SJCRH30 (cell line): ENCODE data around the gene CACNA1H. TPM values are rescaled to one million over a fixed set of nuclear protein-coding genes. Genes with fewer than 3 reads are reported as not detected.
"Not testable (repeated sequence)": the region's sequence is repeated elsewhere in the genome, so short reads cannot be mapped to it uniquely, and the experiment has no call there.

Experiments used
- DNase-seq, 2 experiments: peaks; one replicate each; pipeline ENCODE4 v3.0.0-alpha.2; 2015 to 2020
- H3K27ac ChIP-seq: fragments of 250-450 bp; sonication (Bioruptor Pico); 2 replicates; pipeline ENCODE4 v1.5.1; 2020; ENCODE audit warnings: mild to moderate bottlenecking, moderate library complexity
- H3K27me3 ChIP-seq: fragments of 250-450 bp; sonication (Bioruptor Pico); 2 replicates; pipeline ENCODE4 v1.5.1; 2020; ENCODE audit warnings: mild to moderate bottlenecking, moderate library complexity
- H3K36me3 ChIP-seq: fragments of 250-450 bp; sonication (Bioruptor Pico); 2 replicates; pipeline ENCODE4 v1.5.1; 2020; ENCODE audit warnings: mild to moderate bottlenecking, moderate library complexity
- H3K4me1 ChIP-seq: fragments of 250-450 bp; sonication (Bioruptor Pico); 2 replicates; pipeline ENCODE4 v1.5.1; 2020; ENCODE audit warnings: mild to moderate bottlenecking, moderate library complexity
- H3K4me3 ChIP-seq: fragments of 250-450 bp; sonication (Bioruptor Pico); 2 replicates; pipeline ENCODE4 v1.5.1; 2020; ENCODE audit warnings: mild to moderate bottlenecking, moderate library complexity
- H3K9me3 ChIP-seq: fragments of 250-450 bp; sonication (Bioruptor Pico); replicated peaks from 2 replicates; pipeline ENCODE4 v1.5.1; 2020; ENCODE audit warnings: mild to moderate bottlenecking, moderate library complexity
- total RNA-seq: library from RNA; depleted of rRNA; stranded (reverse); fragments of >200 nt; shearing (Covaris generic); gene quantifications from 2 replicates; pipeline ENCODE4 v1.2.3, GENCODE V29; 2014

CACNA1H gene
- total RNA-seq, 1 experiment from 2014 or later, result 1.7 TPM

DNA sequence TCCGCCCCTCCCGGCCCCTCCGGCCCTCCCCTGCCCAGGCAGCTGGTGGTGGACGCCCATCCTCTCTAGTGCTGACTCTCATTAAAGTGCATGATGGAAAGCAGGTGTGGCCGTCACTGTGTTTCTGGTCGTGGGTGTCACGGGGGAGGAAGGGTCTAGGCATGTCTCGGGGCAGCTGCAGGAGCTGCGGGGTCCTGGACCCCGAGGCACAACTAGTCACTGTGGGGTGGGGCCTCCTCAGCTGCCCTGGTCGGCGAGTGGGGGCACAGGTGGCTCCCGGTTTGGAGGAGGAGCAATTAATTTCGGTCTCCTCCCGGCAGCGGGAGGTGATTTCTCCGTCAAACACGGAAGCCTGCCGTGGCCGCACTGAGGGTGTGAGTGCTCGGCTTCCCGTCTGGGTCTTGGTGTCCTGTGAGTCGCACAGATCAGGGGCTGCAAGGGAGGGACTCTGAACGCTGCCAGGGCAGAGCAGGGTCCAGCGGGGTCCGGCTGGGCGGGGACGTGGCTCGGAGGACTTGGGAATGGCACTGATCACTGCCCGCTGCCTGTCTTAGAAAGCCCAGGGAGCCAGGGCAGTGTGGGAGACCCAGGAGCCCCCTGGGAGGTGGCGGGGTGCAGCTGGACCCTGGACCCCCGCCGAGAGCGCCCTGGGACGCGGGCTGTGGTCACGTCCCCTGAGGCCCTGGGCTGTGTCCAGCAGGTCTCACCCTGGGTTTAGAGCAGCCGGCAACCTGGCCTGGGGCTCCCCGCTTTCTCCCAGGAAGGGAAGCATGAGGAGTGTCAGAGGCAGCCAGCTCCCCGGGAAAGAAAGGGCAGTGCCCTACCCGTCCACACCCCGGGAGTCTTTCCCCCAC is 106.2 kb downstream of the CACNA1H start:
- Histone ChIP-seq H3K4me1 (peaks cover 5% of the 10 kb centered on the region; the same call in 1 of the 2 replicates), H3K9me3 (no peaks in the 10 kb centered on the region), H3K27me3 (peaks cover 42% of the 10 kb centered on the region), H3K27ac (no peak overlapping the region), H3K4me3 (no peak overlapping the region), H3K36me3 (no peaks in the 10 kb centered on the region)
- DNase-seq, result no peak

DNA sequence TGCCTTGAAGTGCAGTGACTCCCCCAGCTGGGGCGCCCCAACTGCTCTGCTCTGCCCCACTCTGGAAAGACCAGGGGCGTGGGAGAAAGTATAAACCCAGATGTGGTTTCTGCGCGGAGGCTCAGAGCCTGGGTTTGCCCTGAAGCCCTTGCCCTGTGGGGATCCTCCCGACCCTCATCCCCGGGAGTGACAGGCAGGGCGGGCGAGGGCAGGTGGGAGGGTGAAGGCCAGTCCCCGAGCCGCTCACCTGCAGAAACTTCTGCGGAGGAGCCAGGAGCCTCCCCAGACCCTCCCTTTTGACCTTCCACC is 106.8 kb downstream of the CACNA1H start:
- no peak for DNase-seq
- H3K27ac ChIP-seq, result no peak overlapping the region
- H3K27me3 ChIP-seq, result peaks cover 42% of the 10 kb centered on the region
- H3K4me3 ChIP-seq, result no peak overlapping the region
- no peaks in the 10 kb centered on the region for H3K36me3 ChIP-seq
- H3K9me3 ChIP-seq, result no peaks in the 10 kb centered on the region
- H3K4me1 ChIP-seq, result peaks cover 5% of the 10 kb centered on the region; the same call in 1 of the 2 replicates

DNA sequence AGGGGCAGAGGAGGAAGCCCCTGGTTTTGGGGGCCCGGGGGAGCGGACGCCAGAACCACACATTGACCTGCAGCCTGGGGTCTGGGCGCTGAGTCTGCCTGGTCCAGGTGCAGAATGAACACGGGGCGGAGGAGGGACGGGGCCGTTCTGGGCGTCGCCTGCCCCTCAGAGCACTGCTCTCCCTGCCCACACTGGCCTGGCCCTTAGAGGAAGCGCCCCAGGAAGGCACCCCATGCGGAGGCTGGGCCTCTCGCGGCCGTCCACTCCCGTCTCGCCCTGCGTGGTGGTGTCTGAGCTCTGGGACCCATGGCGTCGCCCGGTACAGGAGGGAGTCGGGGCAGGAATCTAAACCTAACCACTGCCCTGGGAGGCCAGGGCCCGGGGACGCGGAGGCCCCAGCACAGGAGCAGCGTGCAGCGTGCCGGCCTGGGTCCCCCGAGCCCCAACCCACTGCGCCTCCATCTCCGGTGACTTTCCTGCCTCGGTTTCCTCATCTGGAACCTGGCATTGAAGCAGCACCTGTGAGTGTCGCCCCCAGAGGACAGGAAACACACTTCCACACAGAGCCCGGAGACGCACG is 107.3 kb downstream of the CACNA1H start:
- Histone ChIP-seq H3K27ac (no peak overlapping the region), H3K9me3 (no peaks in the 10 kb centered on the region), H3K36me3 (no peaks in the 10 kb centered on the region), H3K4me1 (peaks cover 5% of the 10 kb centered on the region; the same call in 1 of the 2 replicates), H3K27me3 (peaks cover 42% of the 10 kb centered on the region), H3K4me3 (no peak overlapping the region)
- no peak for DNase-seq

DNA sequence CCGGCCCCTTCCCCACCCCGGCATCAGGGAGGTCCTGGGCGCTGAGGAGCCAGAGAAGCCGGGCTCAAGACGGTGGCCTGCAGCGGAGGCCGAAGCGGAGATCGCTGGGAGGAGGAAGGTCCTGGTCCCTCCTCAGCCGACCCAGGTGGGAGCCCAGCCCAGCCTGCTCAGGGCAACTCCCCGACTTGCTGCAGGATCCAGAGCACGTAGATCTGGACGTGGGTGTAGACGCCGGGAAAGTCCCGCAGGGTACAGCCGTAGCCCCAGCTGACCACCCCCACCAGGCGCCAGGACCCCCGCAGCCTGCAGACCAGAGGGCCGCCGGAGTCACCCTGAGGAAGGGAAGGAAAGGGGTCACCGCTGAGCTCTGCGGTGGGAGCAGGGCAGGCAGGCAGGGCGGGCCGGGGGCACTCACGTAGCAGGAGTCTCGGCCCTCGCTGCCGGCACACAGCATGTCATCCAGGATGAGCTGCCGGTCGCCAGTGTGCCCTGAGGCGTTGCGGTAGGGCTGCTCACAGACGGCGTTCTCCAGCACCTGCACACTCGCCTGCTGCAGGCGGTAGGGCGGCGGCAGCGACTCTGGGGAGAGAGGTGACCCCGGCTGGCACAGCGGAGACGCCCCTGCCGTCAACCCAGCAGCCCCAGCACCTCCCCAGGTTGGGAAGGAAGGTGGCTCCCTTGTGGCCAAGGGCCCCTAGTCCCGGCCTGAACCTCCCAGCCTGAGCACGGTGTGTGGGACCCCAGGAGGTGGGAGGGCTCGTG is 108.4 kb downstream of the CACNA1H start:
- Histone ChIP-seq H3K4me3 (no peak overlapping the region), H3K4me1 (peaks cover 5% of the 10 kb centered on the region; the same call in 1 of the 2 replicates), H3K36me3 (no peaks in the 10 kb centered on the region), H3K27me3 (peaks cover 42% of the 10 kb centered on the region), H3K27ac (no peak overlapping the region), H3K9me3 (no peaks in the 10 kb centered on the region)
- peak in 1 of 2 experiments; percentile 29 for DNase-seq

DNA sequence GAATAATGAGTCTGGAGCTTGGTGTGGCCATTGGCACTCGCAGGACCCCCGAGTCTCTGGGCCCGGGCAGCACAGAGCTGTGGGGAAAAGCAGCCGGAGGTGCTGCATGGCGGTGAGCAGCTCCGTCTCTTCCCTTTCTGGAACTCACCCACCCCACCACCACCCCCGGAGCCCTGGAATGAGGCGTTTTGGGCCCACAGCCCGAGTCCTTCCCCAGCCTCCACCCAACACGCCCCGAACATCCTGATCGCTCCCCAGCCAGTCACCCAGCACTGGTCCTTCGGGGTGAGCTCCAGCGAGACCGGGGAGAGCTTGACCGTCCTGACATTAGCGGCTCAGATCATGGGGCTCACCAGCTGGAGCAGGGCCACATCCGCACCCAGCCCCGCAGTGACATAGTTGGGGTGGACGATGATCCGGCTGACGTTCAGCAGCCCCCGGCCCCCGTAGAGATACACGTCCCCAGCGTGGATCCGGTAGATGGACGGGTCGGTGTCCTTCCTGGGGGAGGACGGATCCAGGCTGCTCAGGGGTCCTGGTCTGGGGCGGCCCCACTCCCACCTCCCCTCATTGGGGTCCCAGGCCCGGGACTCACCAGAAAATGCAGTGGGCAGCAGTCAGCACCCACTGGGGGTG is 109.4 kb downstream of the CACNA1H start:
- no peak for DNase-seq
- Histone ChIP-seq H3K27ac (no peak overlapping the region), H3K4me3 (no peak overlapping the region), H3K36me3 (no peaks in the 10 kb centered on the region), H3K9me3 (no peaks in the 10 kb centered on the region), H3K4me1 (peaks cover 5% of the 10 kb centered on the region; the same call in 1 of the 2 replicates), H3K27me3 (peaks cover 42% of the 10 kb centered on the region)

DNA sequence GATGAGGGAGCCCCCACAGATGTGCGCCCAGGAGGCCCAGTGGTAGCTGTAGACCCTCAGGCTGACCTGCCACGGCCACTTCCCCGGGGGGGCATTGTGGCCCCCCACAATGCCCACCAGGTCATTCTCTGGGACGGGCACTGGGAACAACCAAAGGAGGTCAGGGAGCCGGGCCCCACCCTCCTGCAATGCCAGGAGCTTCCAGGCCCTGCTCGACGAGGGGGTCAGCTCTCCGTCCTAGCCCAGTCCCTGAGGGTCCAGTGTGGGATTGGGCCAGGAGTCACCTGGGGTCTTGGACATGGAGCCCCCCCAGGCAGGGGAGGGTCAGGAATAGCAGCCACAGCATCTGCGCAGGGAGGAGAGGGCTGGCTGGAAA is 109.9 kb downstream of the CACNA1H start:
- Histone ChIP-seq H3K27ac (no peak overlapping the region), H3K27me3 (peaks cover 42% of the 10 kb centered on the region), H3K36me3 (no peaks in the 10 kb centered on the region), H3K4me3 (no peak overlapping the region), H3K4me1 (peaks cover 5% of the 10 kb centered on the region; the same call in 1 of the 2 replicates), H3K9me3 (no peaks in the 10 kb centered on the region)
- DNase-seq, result no peak

DNA sequence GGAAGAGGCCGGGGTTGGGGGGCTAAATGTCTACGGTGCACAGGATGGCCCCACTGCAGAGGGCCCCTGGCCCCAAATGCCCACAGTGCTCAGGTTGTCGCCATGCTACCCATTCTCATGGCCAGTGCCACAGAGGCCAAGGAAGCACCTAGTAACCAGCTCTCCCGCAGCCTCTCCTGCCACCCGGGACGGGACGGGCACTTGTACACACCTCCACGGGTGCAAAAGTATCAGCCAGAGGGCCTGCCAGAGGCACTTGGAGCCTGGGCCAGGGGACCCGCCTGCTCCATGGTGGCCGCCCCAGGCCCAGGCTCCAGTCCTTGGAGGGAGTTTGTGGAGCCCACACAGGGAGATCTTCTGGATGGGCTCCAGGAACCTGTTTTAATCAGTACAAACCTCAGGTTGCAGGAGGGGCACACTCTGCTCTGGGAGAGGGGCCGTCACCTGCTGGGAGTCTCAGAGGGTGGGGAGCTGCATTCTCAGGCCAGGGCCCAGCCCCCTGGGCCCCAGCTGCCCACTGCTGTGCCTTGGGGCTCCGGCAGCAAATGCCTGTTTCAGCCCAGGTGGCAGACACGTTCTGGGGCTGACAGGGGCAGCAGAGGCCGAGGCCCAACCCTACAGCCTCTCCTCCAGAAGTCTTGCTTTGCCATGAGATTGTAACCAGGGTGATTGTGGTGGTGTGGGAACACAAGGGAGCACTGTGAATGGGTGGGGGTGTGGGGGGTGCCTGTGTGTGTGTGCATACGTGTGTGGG is 110.9 kb downstream of the CACNA1H start:
- Histone ChIP-seq H3K9me3 (no peaks in the 10 kb centered on the region), H3K4me1 (peaks cover 5% of the 10 kb centered on the region; the same call in 1 of the 2 replicates), H3K27me3 (peaks cover 42% of the 10 kb centered on the region), H3K4me3 (no peak overlapping the region), H3K27ac (no peak overlapping the region), H3K36me3 (no peaks in the 10 kb centered on the region)
- DNase-seq, result peak; percentile 54 to 62

DNA sequence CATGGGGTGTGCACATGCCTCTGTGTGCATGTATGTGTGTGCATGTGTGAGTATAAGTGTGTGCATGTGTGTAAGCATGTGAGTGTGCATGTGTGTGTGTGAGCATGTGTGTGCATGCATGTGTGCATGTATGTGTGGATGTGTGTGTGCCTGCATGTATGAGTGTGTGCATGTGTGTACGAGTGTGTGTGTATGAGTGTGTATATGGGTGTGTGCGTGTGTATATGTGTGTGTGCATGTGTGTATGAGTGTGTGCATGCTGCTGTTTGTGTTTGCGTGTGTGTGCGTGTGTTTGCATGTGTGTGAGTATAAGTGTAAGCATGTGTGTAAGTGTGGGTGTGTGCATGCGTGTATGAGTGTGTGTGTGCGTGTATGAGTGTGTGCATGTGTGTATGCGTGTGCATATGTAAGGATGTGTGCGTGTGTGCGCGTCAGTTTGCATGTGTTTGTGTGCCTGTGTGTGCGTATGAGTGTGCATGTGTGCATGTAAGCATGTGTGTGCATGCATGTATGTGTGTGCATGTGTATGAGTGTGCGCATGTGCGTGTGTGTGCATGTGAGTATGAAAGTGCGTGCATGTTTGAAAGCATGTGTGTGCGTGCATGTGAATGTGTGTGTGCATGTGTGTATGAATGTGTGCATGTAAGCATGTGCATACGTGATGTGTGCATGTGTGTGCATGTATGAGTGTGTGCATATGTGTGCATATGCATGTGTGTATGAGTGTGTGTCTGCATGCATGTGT is 111.6 kb downstream of the CACNA1H start:
- H3K9me3 ChIP-seq, result no peaks in the 10 kb centered on the region
- H3K27me3 ChIP-seq, result peaks cover 34% of the 10 kb centered on the region
- no peak overlapping the region for H3K27ac ChIP-seq
- no peak overlapping the region for H3K4me3 ChIP-seq
- DNase-seq, result no peak
- peaks cover 5% of the 10 kb centered on the region; the same call in 1 of the 2 replicates for H3K4me1 ChIP-seq
- no peaks in the 10 kb centered on the region for H3K36me3 ChIP-seq

DNA sequence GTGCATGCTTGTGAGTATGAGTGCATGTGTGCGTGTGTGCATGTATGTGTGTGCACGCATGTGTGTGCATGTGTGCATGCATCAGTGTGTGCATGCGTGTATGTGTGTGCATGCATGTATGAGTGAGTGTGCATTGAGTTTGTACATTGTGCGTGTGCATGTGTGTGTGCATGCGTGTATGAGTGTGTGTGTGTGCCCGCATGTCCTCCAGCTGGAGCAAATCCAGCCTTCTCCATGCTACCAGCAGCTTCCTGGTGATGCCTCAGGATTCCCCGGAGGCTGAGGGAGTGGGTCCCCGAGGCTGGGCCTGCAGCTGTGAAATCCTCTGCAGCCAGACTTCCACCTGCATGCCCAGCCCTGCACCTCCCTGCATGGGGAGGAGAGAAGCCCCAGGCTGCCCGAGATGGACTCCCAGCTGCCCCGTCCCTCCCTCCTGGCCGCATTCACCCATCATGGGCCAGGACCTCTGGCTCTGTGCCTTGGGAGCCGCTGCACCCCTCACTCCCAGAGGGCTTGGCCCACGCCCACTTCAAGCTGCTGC is 112.3 kb downstream of the CACNA1H start:
- no peaks in the 10 kb centered on the region for H3K9me3 ChIP-seq
- no peak for DNase-seq
- H3K4me1 ChIP-seq, result peaks cover 5% of the 10 kb centered on the region; the same call in 1 of the 2 replicates
- no peak overlapping the region for H3K27ac ChIP-seq
- peaks cover 32% of the 10 kb centered on the region for H3K27me3 ChIP-seq
- no peak overlapping the region for H3K4me3 ChIP-seq
- no peaks in the 10 kb centered on the region for H3K36me3 ChIP-seq

DNA sequence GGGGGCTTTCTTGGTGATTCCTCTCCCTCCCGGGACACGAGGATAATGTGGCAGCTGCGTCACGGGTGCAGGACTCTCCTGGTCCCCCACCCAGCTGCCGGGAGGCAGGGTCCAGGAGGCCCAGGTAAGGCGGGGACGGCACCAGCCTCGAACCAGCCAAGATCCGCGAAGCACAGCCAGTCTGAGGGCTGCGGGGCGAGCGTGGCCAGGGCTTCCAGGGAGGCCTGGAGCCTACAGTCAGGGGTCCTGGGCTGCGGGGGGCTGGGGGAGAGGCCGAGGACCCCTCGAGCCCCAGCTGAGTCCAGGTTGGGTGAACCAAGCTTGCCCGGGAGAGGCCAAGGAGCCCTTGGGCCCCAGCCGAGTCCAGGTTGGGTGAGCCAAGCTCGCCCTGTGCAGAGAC is 112.9 kb downstream of the CACNA1H start:
- no peaks in the 10 kb centered on the region for H3K36me3 ChIP-seq
- H3K27ac ChIP-seq, result no peak overlapping the region
- H3K4me1 ChIP-seq, result peaks cover 5% of the 10 kb centered on the region; the same call in 1 of the 2 replicates
- DNase-seq, result no peak
- H3K9me3 ChIP-seq, result no peaks in the 10 kb centered on the region
- H3K27me3 ChIP-seq, result peaks cover 33% of the 10 kb centered on the region
- no peak overlapping the region for H3K4me3 ChIP-seq

DNA sequence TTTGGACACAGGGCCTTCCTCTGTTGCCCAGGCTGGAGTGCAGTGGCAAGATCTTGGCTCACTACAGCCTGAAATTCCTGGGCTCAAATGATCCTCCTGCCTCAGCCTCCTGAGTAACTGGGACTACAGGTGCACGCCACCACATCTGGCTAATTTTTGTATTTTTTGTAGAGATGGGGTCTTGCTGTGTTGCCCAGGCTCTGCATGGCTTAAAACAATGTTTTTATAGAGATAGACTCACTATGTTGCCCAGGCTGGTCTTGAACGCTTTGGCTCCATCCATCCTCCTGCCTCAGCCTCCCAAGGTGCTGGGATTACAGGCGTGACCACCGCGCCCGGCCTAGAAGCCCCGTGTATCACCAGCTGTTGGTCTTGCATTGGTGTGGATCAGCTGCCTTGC is 116.5 kb downstream of the CACNA1H start:
- DNase-seq, H3K9me3 ChIP-seq, H3K4me1 ChIP-seq, H3K36me3 ChIP-seq, H3K4me3 ChIP-seq, H3K27ac ChIP-seq: not testable (repeated sequence)
- H3K27me3 ChIP-seq, result peaks cover 12% of the 10 kb centered on the region; the same call in 1 of the 2 replicates

DNA sequence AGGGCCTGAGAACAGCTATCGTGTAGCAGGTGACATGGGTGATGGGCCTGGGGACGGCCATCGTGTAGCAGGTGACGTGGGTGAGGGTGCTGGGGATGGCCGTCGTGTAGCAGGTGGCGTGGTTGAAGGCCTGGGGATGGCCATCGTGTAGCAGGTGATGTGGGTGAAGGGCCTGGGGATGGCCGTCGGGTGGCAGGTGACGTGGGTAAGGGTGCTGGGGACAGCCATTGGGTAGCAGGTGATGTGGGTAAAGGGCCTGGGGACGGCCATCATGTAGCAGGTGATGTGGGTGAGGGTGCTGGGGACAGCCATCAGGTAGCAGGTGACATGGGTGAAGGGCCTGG is 118.4 kb downstream of the CACNA1H start:
- no peaks in the 10 kb centered on the region for H3K36me3 ChIP-seq
- peaks cover 22% of the 10 kb centered on the region for H3K27me3 ChIP-seq
- DNase-seq, result no peak

More for the DNA sequence above, 118.4 kb downstream of the CACNA1H start:
- Histone ChIP-seq H3K9me3 (no peaks in the 10 kb centered on the region), H3K4me3 (no peak overlapping the region), H3K27ac (no peak overlapping the region), H3K4me1 (peaks cover 14% of the 10 kb centered on the region)
